Measurements from ENCODE around the gene UFSP1.

Gene UFSP1

DNA sequence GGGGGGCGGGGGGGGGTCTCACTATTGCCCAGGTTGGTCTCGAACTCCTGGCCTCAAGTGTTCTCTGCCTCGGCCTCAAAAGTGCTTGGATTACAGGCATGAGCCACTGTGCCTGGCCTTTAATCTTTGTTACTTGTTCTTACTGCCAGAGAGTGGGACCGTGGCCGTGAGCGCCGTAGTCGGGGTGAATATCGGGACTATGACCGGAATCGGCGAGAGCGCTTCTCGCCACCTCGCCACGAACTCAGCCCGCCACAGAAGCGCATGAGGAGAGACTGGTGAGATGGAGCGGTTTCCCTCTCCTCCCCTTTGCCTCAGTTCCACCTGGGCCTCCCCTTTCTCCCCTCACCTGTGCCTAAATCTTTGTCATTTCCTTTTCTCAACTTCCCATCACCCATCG, 8.4 kb downstream of the UFSP1 start:
- no peak overlapping the region for H3K27ac ChIP-seq (ENCODE audit: insufficient read depth in 1 of 2, low read depth in 1 of 2, low read length in 2 of 2, poor library complexity in 1 of 2, severe bottlenecking in 2 of 2)
- H3K27me3 ChIP-seq (replicated peaks in 2 of 5; ENCODE audit: control insufficient read depth in 4 of 5, insufficient read depth in 5 of 5, low read length in 4 of 5): no peaks in the 10 kb centered on the region
- CTCF ChIA-PET: no interaction called here
- H3K9me3 ChIP-seq (ENCODE audit: control extremely low read depth in 1 of 5, control insufficient read depth in 4 of 5, insufficient read depth in 2 of 5, low read depth in 1 of 5, low read length in 4 of 5): no peaks in the 10 kb centered on the region
- no peak for DNase-seq
- 96% methylated on average over 13 of the region's 20 CpGs for WGBS (ENCODE audit: insufficient coverage)
- H3K4me3 ChIP-seq (ENCODE audit: control insufficient read depth in 1 of 7, extremely low read depth in 1 of 7, insufficient read depth in 4 of 7, low read depth in 2 of 7, low read length in 6 of 7): no peak overlapping the region
- POLR2A ChIA-PET: no interaction called here
- peaks cover 14 to 88% (median 64%) of the 10 kb centered on the region in 4 experiments for H3K36me3 ChIP-seq (ENCODE audit: control insufficient read depth in 4 of 4, insufficient read depth in 4 of 4, low read length in 3 of 4)
- peaks cover 1 to 21% (median 11%) of the 10 kb centered on the region in 4 experiments for H3K4me1 ChIP-seq (ENCODE audit: control extremely low read depth in 1 of 4, control insufficient read depth in 4 of 4, insufficient read depth in 4 of 4, low read length in 3 of 4)

DNA sequence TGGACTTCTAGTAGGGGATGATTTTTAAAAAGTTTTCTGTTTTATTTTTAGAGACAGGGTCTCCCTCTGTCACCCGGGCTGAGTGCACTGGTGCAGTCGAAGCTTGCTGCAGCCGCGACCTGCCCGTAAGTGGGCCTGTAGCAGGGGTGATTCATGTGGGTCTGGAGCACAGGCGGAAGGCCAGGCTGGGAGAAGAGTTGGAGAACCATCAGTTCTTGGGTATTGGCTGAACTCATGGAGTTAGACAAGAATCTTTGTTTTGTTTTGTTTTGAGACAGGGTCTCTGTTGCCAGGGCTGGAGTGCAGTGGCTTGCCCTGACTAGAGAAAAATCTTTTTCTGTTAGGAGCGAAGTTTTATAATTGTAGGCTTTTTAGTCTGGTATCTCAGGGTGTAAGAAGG, 8.9 kb downstream of the UFSP1 start:
- Histone ChIP-seq H3K4me3 (ENCODE audit: control insufficient read depth in 1 of 7, extremely low read depth in 1 of 7, insufficient read depth in 4 of 7, low read depth in 2 of 7, low read length in 6 of 7) (no peak overlapping the region), H3K27me3 (replicated peaks in 2 of 5; ENCODE audit: control insufficient read depth in 4 of 5, insufficient read depth in 5 of 5, low read length in 4 of 5) (no peaks in the 10 kb centered on the region), H3K36me3 (ENCODE audit: control insufficient read depth in 4 of 4, insufficient read depth in 4 of 4, low read length in 3 of 4) (peaks cover 10 to 83% (median 59%) of the 10 kb centered on the region in 4 experiments), H3K4me1 (ENCODE audit: control extremely low read depth in 1 of 4, control insufficient read depth in 4 of 4, insufficient read depth in 4 of 4, low read length in 3 of 4) (peaks cover 4 to 22% (median 13%) of the 10 kb centered on the region in 4 experiments), H3K9me3 (ENCODE audit: control extremely low read depth in 1 of 5, control insufficient read depth in 4 of 5, insufficient read depth in 2 of 5, low read depth in 1 of 5, low read length in 4 of 5) (no peaks in the 10 kb centered on the region), H3K27ac (ENCODE audit: insufficient read depth in 1 of 2, low read depth in 1 of 2, low read length in 2 of 2, poor library complexity in 1 of 2, severe bottlenecking in 2 of 2) (no peak overlapping the region)
- ChIA-PET CTCF (no interaction called here), POLR2A (no interaction called here)
- 98% methylated on average over 5 of the region's 7 CpGs for WGBS (ENCODE audit: insufficient coverage)
- no peak for DNase-seq

DNA sequence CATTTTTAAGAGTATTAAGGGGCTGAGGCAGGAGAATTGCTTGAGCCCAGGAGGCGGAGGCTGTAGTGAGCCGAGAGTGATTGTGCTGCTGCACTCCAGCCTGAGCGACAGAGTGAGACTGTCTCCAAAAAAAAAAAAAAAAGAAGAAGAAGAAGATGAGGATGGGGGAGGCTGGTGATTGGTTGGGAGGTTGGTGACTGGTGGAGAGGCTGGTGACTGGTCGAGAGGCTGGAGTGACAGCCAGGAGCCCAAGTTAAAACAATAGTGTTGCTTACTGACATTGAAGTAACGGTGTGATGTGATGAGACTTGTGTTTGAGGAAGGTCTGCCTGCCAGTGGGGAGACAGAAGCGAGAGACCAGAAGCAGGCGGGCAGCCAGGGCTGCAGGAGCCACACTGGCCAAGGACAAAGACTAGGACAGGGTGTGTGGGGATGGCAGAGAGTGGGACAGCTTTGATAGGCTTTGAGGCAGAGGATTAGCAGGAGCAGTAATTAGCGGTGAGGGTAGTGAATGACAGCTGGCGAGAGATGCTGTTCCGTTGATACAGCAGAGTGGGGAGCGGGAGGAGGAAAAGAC, 9.7 kb downstream of the UFSP1 start:
- Histone ChIP-seq H3K4me1 (ENCODE audit: control extremely low read depth in 1 of 4, control insufficient read depth in 4 of 4, insufficient read depth in 4 of 4, low read length in 3 of 4) (peaks cover 7 to 23% (median 15%) of the 10 kb centered on the region in 4 experiments), H3K4me3 (ENCODE audit: control insufficient read depth in 1 of 7, extremely low read depth in 1 of 7, insufficient read depth in 4 of 7, low read depth in 2 of 7, low read length in 6 of 7) (no peak overlapping the region), H3K9me3 (ENCODE audit: control extremely low read depth in 1 of 5, control insufficient read depth in 4 of 5, insufficient read depth in 2 of 5, low read depth in 1 of 5, low read length in 4 of 5) (no peaks in the 10 kb centered on the region), H3K27me3 (replicated peaks in 2 of 5; ENCODE audit: control insufficient read depth in 4 of 5, insufficient read depth in 5 of 5, low read length in 4 of 5) (no peaks in the 10 kb centered on the region), H3K27ac (ENCODE audit: insufficient read depth in 1 of 2, low read depth in 1 of 2, low read length in 2 of 2, poor library complexity in 1 of 2, severe bottlenecking in 2 of 2) (no peak overlapping the region), H3K36me3 (ENCODE audit: control insufficient read depth in 4 of 4, insufficient read depth in 4 of 4, low read length in 3 of 4) (peaks cover 8 to 74% (median 54%) of the 10 kb centered on the region in 4 experiments)
- no peak for DNase-seq
- WGBS (ENCODE audit: insufficient coverage): 90% methylated on average over 11 of the region's 11 CpGs
- ChIA-PET CTCF (no interaction called here), POLR2A (no interaction called here)

DNA sequence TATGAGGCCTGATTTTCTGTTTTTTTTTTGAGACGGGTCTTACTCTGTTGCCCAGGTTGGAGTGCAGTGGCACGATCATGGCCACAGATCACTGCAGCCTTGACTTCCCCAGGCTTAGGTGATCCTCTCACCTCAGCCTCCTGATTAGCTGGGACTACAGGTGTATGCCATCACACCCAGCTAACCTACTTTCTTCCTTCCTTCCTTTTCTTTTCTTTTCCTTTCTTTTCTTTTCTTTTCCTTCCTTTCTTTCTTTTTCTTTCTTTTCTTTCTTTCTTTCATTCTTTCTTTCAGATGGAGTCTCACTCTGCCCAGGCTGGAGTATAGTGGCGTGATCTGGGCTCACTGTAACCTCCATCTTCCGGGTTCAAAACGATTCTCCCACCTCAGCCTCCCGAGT, 10.8 kb downstream of the UFSP1 start:
- ChIA-PET CTCF (interaction anchor here (1.6 kb wide), 1 partner anchor 10 kb away, joined by 5 read pairs; no protein-coding TSS in a partner anchor), POLR2A (interaction anchor here (0.8 kb wide), 1 partner anchor 11 kb away, joined by 4 read pairs; the partner anchor contains the start of gene UFSP1)
- no peak for DNase-seq
- 98% methylated on average over 6 of the region's 6 CpGs for WGBS (ENCODE audit: insufficient coverage)
- peaks cover 8 to 30% (median 20%) of the 10 kb centered on the region in 4 experiments for H3K4me1 ChIP-seq (ENCODE audit: control extremely low read depth in 1 of 4, control insufficient read depth in 4 of 4, insufficient read depth in 4 of 4, low read length in 3 of 4)
- no peak overlapping the region for H3K4me3 ChIP-seq (ENCODE audit: control insufficient read depth in 1 of 7, extremely low read depth in 1 of 7, insufficient read depth in 4 of 7, low read depth in 2 of 7, low read length in 6 of 7)
- H3K27ac ChIP-seq (ENCODE audit: insufficient read depth in 1 of 2, low read depth in 1 of 2, low read length in 2 of 2, poor library complexity in 1 of 2, severe bottlenecking in 2 of 2): peak overlapping the region in 1 of 2 experiments; percentile 19
- H3K36me3 ChIP-seq (ENCODE audit: control insufficient read depth in 4 of 4, insufficient read depth in 4 of 4, low read length in 3 of 4): peaks cover 6 to 70% (median 43%) of the 10 kb centered on the region in 4 experiments
- no peaks in the 10 kb centered on the region for H3K9me3 ChIP-seq (ENCODE audit: control extremely low read depth in 1 of 5, control insufficient read depth in 4 of 5, insufficient read depth in 2 of 5, low read depth in 1 of 5, low read length in 4 of 5)
- H3K27me3 ChIP-seq (replicated peaks in 2 of 5; ENCODE audit: control insufficient read depth in 4 of 5, insufficient read depth in 5 of 5, low read length in 4 of 5): no peaks in the 10 kb centered on the region

DNA sequence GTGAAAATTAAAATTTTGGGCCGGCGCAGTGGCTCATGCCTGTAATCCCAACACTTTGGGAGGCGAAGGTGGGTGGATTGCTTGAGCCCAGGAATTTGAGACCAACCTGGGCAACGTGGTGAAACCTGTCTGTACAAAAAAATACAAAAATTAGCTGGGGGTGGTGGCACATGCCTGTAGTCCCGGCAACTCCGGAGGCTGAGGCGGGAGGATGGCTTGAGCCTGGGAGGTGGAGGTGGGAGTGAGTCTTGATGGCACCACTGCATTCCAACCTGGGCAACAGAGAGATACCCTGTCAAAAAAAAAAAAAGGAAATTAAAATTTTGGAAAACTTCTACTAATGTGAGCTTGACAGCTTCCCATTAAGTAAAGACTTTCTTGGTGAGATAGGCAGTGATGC, 11.5 kb downstream of the UFSP1 start:
- CTCF ChIA-PET: interaction anchor here (1.0 to 1.6 kb wide), 2 partner anchors 9 to 10 kb away, joined by 3 to 5 read pairs; no protein-coding TSS in a partner anchor
- Histone ChIP-seq H3K4me3 (ENCODE audit: control insufficient read depth in 1 of 7, extremely low read depth in 1 of 7, insufficient read depth in 4 of 7, low read depth in 2 of 7, low read length in 6 of 7) (no peak overlapping the region), H3K4me1 (ENCODE audit: control extremely low read depth in 1 of 4, control insufficient read depth in 4 of 4, insufficient read depth in 4 of 4, low read length in 3 of 4) (peaks cover 8 to 26% (median 19%) of the 10 kb centered on the region in 4 experiments), H3K9me3 (ENCODE audit: control extremely low read depth in 1 of 5, control insufficient read depth in 4 of 5, insufficient read depth in 2 of 5, low read depth in 1 of 5, low read length in 4 of 5) (no peaks in the 10 kb centered on the region), H3K36me3 (ENCODE audit: control insufficient read depth in 4 of 4, insufficient read depth in 4 of 4, low read length in 3 of 4) (peaks cover 8 to 68% (median 40%) of the 10 kb centered on the region in 4 experiments), H3K27ac (ENCODE audit: insufficient read depth in 1 of 2, low read depth in 1 of 2, low read length in 2 of 2, poor library complexity in 1 of 2, severe bottlenecking in 2 of 2) (no peak overlapping the region), H3K27me3 (replicated peaks in 2 of 5; ENCODE audit: control insufficient read depth in 4 of 5, insufficient read depth in 5 of 5, low read length in 4 of 5) (no peaks in the 10 kb centered on the region)
- POLR2A ChIA-PET: no interaction called here
- WGBS (ENCODE audit: insufficient coverage): 82% methylated on average over 6 of the region's 7 CpGs
- no peak for DNase-seq

DNA sequence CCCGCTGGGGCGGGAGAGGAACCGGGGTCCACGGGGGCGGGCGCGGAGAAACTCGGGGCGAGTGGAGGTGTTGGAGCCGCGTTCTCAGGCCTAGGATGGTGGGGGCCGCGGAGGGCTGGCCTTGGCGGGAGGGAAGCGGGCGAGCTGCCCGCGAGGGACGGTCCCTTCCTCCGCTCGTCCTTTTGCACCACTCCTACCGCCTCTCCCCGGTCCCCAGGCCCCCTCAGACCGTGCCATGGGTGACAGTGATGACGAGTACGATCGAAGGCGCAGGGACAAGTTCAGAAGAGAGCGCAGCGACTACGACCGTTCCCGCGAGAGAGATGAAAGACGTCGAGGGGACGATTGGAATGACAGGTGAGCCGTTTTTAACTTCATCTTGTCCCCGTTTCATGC, 14.2 kb downstream of the UFSP1 start:
- H3K4me3 ChIP-seq (ENCODE audit: control insufficient read depth in 1 of 7, extremely low read depth in 1 of 7, insufficient read depth in 4 of 7, low read depth in 2 of 7, low read length in 6 of 7): peak overlapping the region; percentile 76 to 97 (median 84)

More for the DNA sequence above, 14.2 kb downstream of the UFSP1 start:
- Histone ChIP-seq H3K36me3 (ENCODE audit: control insufficient read depth in 4 of 4, insufficient read depth in 4 of 4, low read length in 3 of 4) (peaks cover 2 to 64% (median 35%) of the 10 kb centered on the region in 4 experiments), H3K9me3 (ENCODE audit: control extremely low read depth in 1 of 5, control insufficient read depth in 4 of 5, insufficient read depth in 2 of 5, low read depth in 1 of 5, low read length in 4 of 5) (no peaks in the 10 kb centered on the region), H3K27me3 (replicated peaks in 2 of 5; ENCODE audit: control insufficient read depth in 4 of 5, insufficient read depth in 5 of 5, low read length in 4 of 5) (no peaks in the 10 kb centered on the region), H3K4me1 (ENCODE audit: control extremely low read depth in 1 of 4, control insufficient read depth in 4 of 4, insufficient read depth in 4 of 4, low read length in 3 of 4) (peaks cover 8 to 26% (median 19%) of the 10 kb centered on the region in 4 experiments), H3K27ac (ENCODE audit: insufficient read depth in 1 of 2, low read depth in 1 of 2, low read length in 2 of 2, poor library complexity in 1 of 2, severe bottlenecking in 2 of 2) (peak overlapping the region; percentile 75 to 92)
- POLR2A ChIA-PET: interaction anchor here (0.8 to 1.4 kb wide), 6 partner anchors 9 to 23 kb away, joined by 3 to 8 read pairs (median 6); partner anchors contain the start of genes SLC12A9 and UFSP1
- DNase-seq: peak in 2 of 3 donors; percentile 49 to 60
- WGBS (ENCODE audit: insufficient coverage): 0% methylated on average over 28 of the region's 39 CpGs
- CTCF ChIA-PET: interaction anchor here (0.9 to 3.5 kb wide), 8 partner anchors 10 to 23 kb away, joined by 3 to 20 read pairs (median 4); partner anchors contain the start of genes SLC12A9 and UFSP1

Data from common myeloid progenitor, CD34-positive (primary cell).